Endodermal cell (in vitro differentiated cells): ENCODE data around the gene NOS3. TPM values are rescaled to one million over a fixed set of nuclear protein-coding genes. Genes with fewer than 3 reads are reported as not detected.
A peak's percentile ranks its signal among the peaks of the same experiment; 100 is the strongest.

Experiments
- DNase-seq: peaks from one replicate; pipeline ENCODE4 v3.0.0-alpha.2; 2017
- H3K27ac ChIP-seq: 2 replicates; pipeline ENCODE4 v1.5.1; 2013; ENCODE audit warnings: mild to moderate bottlenecking, low read depth, low read length, moderate library complexity
- H3K27me3 ChIP-seq: 2 replicates; pipeline ENCODE4 v1.6.1; 2013; ENCODE audit warnings: mild to moderate bottlenecking, low read length, moderate library complexity; ENCODE audit not compliant: insufficient read depth, control insufficient read depth, poor library complexity, severe bottlenecking
- H3K36me3 ChIP-seq: 2 replicates; pipeline ENCODE4 v1.7.0; 2013; ENCODE audit warnings: mild to moderate bottlenecking, low read length, moderate library complexity; ENCODE audit not compliant: control insufficient read depth, insufficient read depth
- H3K4me1 ChIP-seq: one replicate; pipeline ENCODE4 v1.7.0; 2013; ENCODE audit warnings: low read length; ENCODE audit not compliant: control insufficient read depth, insufficient read depth
- H3K4me3 ChIP-seq: 2 replicates; pipeline ENCODE4 v1.5.1; 2013; ENCODE audit warnings: mild to moderate bottlenecking, low read length, moderate library complexity
- H3K9ac ChIP-seq: 2 replicates; pipeline ENCODE4 v1.6.1; 2013; ENCODE audit warnings: mild to moderate bottlenecking, low read length, moderate library complexity; ENCODE audit not compliant: poor library complexity, severe bottlenecking; ENCODE audit errors: extremely low read depth
- H3K9me3 ChIP-seq: 2 replicates; pipeline ENCODE4 v1.6.1; 2013; ENCODE audit warnings: mild to moderate bottlenecking, low read length, moderate library complexity; ENCODE audit not compliant: control insufficient read depth
- H3K27ac Mint-ChIP-seq: 2 replicates; pipeline ENCODE4 v1.8.0; 2020; ENCODE audit warnings: mixed read lengths
- H3K27me3 Mint-ChIP-seq: 2 replicates; pipeline ENCODE4 v1.8.0; 2021; ENCODE audit warnings: mild to moderate bottlenecking, mixed read lengths; ENCODE audit not compliant: insufficient read depth
- H3K36me3 Mint-ChIP-seq: 2 replicates; pipeline ENCODE4 v1.8.0; 2020; ENCODE audit warnings: low read depth, mixed read lengths
- H3K4me1 Mint-ChIP-seq: 2 replicates; pipeline ENCODE4 v1.8.0; 2020; ENCODE audit warnings: mixed read lengths
- H3K4me3 Mint-ChIP-seq: 2 replicates; pipeline ENCODE4 v1.8.0; 2020; ENCODE audit warnings: mild to moderate bottlenecking, moderate library complexity, mixed read lengths
- H3K9me3 Mint-ChIP-seq: 2 replicates; pipeline ENCODE4 v1.8.0; 2020; ENCODE audit warnings: mild to moderate bottlenecking, mixed read lengths
- CTCF ChIP-seq: fragments of 200-600 bp; sonication (generic); conservative IDR thresholded peaks from 2 replicates; pipeline ENCODE4 v1.5.0; 2021; ENCODE audit warnings: antibody characterized with exemption, mild to moderate bottlenecking
- WGBS, 2 experiments: methylation state at CpG; one replicate each; pipeline versions ENCODE4 v1.1.5 to v1.1.7; 2013; ENCODE audit warnings: missing lambda C conversion rate in 2 of 2, mixed read lengths in 1 of 2; ENCODE audit not compliant: insufficient coverage in 1 of 2, insufficient read length in 1 of 2; 5-methylcytosine and 5-hydroxymethylcytosine counted together
- total RNA-seq, 2 donors: library from RNA; stranded (reverse); fragmentation: NEBNext Ultra II Directional in 1 of 2; extraction: Animal tissue kit (Norgen Biotek cat#: 25700) in 1 of 2; gene quantifications; 2 replicates in 1 of 2; 3 replicates in 1 of 2; pipeline ENCODE4 v1.2.1, GENCODE V29; 2021

Gene NOS3
- total RNA-seq, 2 donors from 2014 or later, result 2.3 to 9.1 TPM

GRCh38 chr7:151056283-151056665 lies 65.5 kb downstream of the NOS3 start:
- peaks cover 12% of the 10 kb centered on the region for H3K27me3 ChIP-seq
- H3K9ac ChIP-seq, result no peak overlapping the region
- WGBS, 2 experiments, result 85 to 100% methylated on average over 2 to 6 of the region's 6 CpGs
- Mint-ChIP-seq H3K36me3 (peaks cover 7% of the 10 kb centered on the region), H3K27ac (no peak overlapping the region), H3K4me3 (peak overlapping the region; percentile 84), H3K4me1 (peaks cover 27% of the 10 kb centered on the region), H3K9me3 (no peaks in the 10 kb centered on the region), H3K27me3 (peaks cover 28% of the 10 kb centered on the region)
- no peaks in the 10 kb centered on the region for H3K9me3 ChIP-seq
- H3K4me3 ChIP-seq, result peak overlapping the region; percentile 94
- no peak overlapping the region for H3K27ac ChIP-seq
- peaks cover 11% of the 10 kb centered on the region for H3K4me1 ChIP-seq
- TF ChIP-seq CTCF, result no peak
- no peaks in the 10 kb centered on the region for H3K36me3 ChIP-seq
- DNase-seq, result no peak

DNA sequence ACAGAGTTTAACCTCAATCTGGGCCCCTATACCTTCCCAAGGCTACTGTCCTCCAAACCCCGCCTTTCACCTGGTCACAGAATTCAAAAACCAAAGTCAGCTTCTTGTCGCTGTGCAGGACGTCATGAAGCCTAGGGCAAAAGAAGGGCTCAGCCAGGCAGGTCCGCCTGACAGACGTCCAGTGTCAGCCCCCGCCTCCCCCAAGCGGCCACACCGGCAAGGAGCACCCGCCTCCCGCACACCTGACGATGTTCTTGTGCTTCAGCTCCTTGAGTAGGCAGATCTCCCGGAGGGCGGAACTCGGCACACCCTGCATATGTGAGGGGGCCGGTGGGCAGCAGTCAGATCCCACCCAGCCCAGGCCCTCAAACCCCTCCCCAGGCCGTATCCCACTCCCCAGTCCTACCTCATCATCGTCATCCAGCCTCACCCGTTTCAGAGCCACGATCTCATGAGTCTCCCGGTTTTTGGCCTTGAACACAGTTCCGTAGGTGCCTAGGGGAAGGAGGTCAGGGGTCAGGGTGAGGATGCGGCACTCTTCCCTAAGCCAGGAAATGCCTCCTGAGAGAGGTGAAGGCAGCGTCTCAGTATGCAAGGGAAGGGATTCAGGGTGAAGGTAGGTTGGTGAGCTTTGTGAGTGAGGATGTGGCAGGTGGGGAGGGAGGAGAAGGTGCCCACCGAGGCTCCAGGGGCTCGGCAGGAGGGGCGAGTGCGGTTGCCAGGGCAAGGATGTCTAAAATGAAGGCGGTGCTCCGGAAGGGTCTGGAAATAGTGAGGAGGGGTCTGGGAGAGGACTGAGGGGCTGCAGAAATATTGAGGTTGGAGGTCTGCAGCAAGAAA lies 66.1 kb downstream of the NOS3 start:
- 30 to 38% methylated on average over 10 to 29 of the region's 29 CpGs for WGBS, 2 experiments
- peak; percentile 53 for TF ChIP-seq CTCF
- Mint-ChIP-seq H3K9me3 (no peaks in the 10 kb centered on the region), H3K4me1 (peaks cover 33% of the 10 kb centered on the region), H3K4me3 (peak overlapping the region; percentile 84), H3K27me3 (peaks cover 24% of the 10 kb centered on the region), H3K27ac (peak overlapping the region; percentile 88), H3K36me3 (peaks cover 7% of the 10 kb centered on the region)
- Histone ChIP-seq H3K9ac (peak overlapping the region; percentile 32), H3K36me3 (no peaks in the 10 kb centered on the region), H3K27ac (no peak overlapping the region), H3K27me3 (peaks cover 12% of the 10 kb centered on the region), H3K4me3 (peak overlapping the region; percentile 94), H3K4me1 (peaks cover 13% of the 10 kb centered on the region), H3K9me3 (no peaks in the 10 kb centered on the region)
- peak; percentile 82 for DNase-seq

DNA sequence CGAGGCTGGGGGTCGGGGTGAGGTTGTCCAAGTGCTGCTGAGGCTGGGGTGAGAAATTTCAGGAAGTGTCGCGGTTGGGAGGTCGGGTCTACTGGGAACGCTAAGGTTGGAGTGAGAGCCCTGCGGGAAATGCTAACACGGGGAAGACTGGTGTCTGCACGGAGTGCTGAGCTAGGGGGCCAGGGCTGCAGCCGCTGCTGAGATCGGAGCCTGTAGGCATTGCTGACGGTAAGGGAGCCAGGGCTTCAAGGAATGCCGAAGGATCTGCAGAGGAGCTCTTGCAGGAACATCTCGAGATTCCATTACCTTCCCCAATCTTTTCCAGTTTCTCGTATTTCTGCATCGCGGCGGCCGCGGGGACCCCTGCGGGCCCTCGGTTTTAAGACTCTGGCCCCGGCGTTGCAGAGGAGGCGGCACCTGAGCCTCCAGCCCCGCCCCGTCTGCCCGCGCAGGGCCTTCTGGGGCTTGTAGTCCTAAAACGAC lies 66.7 kb downstream of the NOS3 start, which contains the start of gene CDK5:
TSS of gene CDK5 (minus strand) at position 392 of the 483 bp plus-strand sequence. CDS start at position 343, 49 bp downstream.
- Mint-ChIP-seq H3K4me3 (peak within 1 kb of the TSS; percentile 84), H3K27me3 (peaks cover 21% of the 10 kb centered on the region)
- peak within 1 kb of the TSS; percentile 90 for H3K27ac ChIP-seq

More for the DNA sequence above, 66.7 kb downstream of the NOS3 start, which contains the start of gene CDK5:
- Histone ChIP-seq H3K27me3 (peaks cover 12% of the 10 kb centered on the region), H3K4me3 (peak within 1 kb of the TSS; percentile 94), H3K9ac (peak within 1 kb of the TSS; percentile 54), H3K4me1 (peaks cover 15% of the 10 kb centered on the region), H3K9me3 (no peaks in the 10 kb centered on the region), H3K36me3 (no peaks in the 10 kb centered on the region)
- TF ChIP-seq CTCF, result no peak
- peaks cover 36% of the 10 kb centered on the region for H3K4me1 Mint-ChIP-seq
- H3K9me3 Mint-ChIP-seq, result no peaks in the 10 kb centered on the region
- no peak for DNase-seq
- WGBS, 2 experiments, result 1% methylated on average over 24 to 30 of the region's 30 CpGs
- H3K27ac Mint-ChIP-seq, result peak within 1 kb of the TSS; percentile 95
- peaks cover 7% of the 10 kb centered on the region for H3K36me3 Mint-ChIP-seq
